Ishikawa (cell line): ENCODE measurements around the gene MTPN.

Source experiments
- CREB1 ChIP-seq: IDR thresholded peaks from 2 replicates; pipeline ENCODE4 v1.6.1; 2012; ENCODE audit warnings: low read depth
- EGR1 ChIP-seq: IDR thresholded peaks from 2 replicates; pipeline ENCODE4 v1.6.1; 2012
- EP300 ChIP-seq: IDR thresholded peaks from 2 replicates; pipeline ENCODE4 v1.6.1; 2012; ENCODE audit warnings: borderline replicate concordance
- FOXM1 ChIP-seq: IDR thresholded peaks from 2 replicates; pipeline ENCODE4 v1.6.1; 2012; ENCODE audit warnings: low read depth, borderline replicate concordance
- RAD21 ChIP-seq: IDR thresholded peaks from 2 replicates; pipeline ENCODE4 v1.6.1; 2012; ENCODE audit warnings: low read depth
- TAF1 ChIP-seq: IDR thresholded peaks from 2 replicates; pipeline ENCODE4 v1.6.1; 2012; ENCODE audit warnings: low read depth, mild to moderate bottlenecking
- TCF12 ChIP-seq: IDR thresholded peaks from 2 replicates; pipeline ENCODE4 v1.6.1; 2012; ENCODE audit warnings: low read depth
- TEAD4 ChIP-seq: IDR thresholded peaks from 2 replicates; pipeline ENCODE4 v1.6.1; 2012
- YY1 ChIP-seq: IDR thresholded peaks from 2 replicates; pipeline ENCODE4 v1.6.1; 2012; ENCODE audit warnings: low read depth
- TF ChIP-seq, protein P1 (sequence below): IDR thresholded peaks from 2 replicates; pipeline ENCODE4 v1.6.1; 2012
- TF ChIP-seq, protein P2 (sequence below): IDR thresholded peaks from 2 replicates; pipeline ENCODE4 v1.6.1; 2012; ENCODE audit warnings: low read depth, mild to moderate bottlenecking

DNA sequence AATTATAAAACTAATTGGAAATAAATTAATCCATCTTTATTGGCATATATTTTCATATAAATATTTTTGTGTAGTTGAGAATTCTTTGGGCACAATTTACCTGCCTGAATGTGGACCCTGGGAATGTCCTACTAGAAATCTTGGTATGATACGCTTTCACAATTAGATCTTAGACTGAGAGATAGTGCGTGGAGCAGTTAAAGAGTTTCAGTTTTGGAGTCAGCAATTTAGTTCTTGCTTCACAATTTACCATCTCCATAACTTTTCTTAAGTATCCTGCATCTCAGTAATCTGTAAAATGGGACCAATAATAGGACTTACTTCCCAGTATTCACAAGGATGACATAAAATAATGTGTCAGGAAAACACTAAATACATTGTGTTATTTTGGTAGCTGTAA, 2.0 kb downstream of the MTPN start:
- TF ChIP-seq, protein P1, sequence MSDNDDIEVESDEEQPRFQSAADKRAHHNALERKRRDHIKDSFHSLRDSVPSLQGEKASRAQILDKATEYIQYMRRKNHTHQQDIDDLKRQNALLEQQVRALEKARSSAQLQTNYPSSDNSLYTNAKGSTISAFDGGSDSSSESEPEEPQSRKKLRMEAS = no peak
- TF ChIP-seq TCF12 (no peak), FOXM1 (no peak), EP300 (no peak), RAD21 (no peak), CREB1 (no peak), TAF1 (no peak), TEAD4 (no peak), YY1 (no peak), EGR1 (no peak)
- TF ChIP-seq, protein P2, sequence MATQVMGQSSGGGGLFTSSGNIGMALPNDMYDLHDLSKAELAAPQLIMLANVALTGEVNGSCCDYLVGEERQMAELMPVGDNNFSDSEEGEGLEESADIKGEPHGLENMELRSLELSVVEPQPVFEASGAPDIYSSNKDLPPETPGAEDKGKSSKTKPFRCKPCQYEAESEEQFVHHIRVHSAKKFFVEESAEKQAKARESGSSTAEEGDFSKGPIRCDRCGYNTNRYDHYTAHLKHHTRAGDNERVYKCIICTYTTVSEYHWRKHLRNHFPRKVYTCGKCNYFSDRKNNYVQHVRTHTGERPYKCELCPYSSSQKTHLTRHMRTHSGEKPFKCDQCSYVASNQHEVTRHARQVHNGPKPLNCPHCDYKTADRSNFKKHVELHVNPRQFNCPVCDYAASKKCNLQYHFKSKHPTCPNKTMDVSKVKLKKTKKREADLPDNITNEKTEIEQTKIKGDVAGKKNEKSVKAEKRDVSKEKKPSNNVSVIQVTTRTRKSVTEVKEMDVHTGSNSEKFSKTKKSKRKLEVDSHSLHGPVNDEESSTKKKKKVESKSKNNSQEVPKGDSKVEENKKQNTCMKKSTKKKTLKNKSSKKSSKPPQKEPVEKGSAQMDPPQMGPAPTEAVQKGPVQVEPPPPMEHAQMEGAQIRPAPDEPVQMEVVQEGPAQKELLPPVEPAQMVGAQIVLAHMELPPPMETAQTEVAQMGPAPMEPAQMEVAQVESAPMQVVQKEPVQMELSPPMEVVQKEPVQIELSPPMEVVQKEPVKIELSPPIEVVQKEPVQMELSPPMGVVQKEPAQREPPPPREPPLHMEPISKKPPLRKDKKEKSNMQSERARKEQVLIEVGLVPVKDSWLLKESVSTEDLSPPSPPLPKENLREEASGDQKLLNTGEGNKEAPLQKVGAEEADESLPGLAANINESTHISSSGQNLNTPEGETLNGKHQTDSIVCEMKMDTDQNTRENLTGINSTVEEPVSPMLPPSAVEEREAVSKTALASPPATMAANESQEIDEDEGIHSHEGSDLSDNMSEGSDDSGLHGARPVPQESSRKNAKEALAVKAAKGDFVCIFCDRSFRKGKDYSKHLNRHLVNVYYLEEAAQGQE = no peak
